Hepatocyte (in vitro differentiated cells): Measurements from ENCODE around the gene HOXA5.

Experiments
- CTCF ChIP-seq: fragments of 200-600 bp; sonication (generic); IDR thresholded peaks from 2 replicates; pipeline ENCODE4 v1.5.1; 2016; ENCODE audit warnings: antibody characterized with exemption, mild to moderate bottlenecking; ENCODE audit not compliant: poor library complexity
- EZH2 ChIP-seq: fragments of 200-600 bp; sonication (generic); IDR thresholded peaks from 2 replicates; pipeline ENCODE4 v1.6.1; 2016; ENCODE audit warnings: antibody characterized with exemption, mild to moderate bottlenecking, borderline replicate concordance
- EZH2phosphoT487 ChIP-seq: fragments of 200-600 bp; sonication (generic); IDR thresholded peaks from one replicate; pipeline ENCODE4 v1.6.1; 2018; ENCODE audit warnings: antibody characterized with exemption, mild to moderate bottlenecking, low read depth, moderate library complexity; ENCODE audit not compliant: unreplicated experiment, severe bottlenecking

- no peak for TF ChIP-seq EZH2
- no peak for TF ChIP-seq CTCF
- no peak for TF ChIP-seq EZH2phosphoT487
Measured at GRCh38 chr7:27095897-27096767, 47.3 kb downstream of the HOXA5 start, which contains the start of gene HOXA1.
